Endothelial cell of umbilical vein (primary cell): ENCODE results near the gene CDR2L. TPM values are rescaled to one million over a fixed set of nuclear protein-coding genes. Genes with fewer than 3 reads are reported as not detected.
"Not testable (repeated sequence)": the region's sequence is repeated elsewhere in the genome, so short reads cannot be mapped to it uniquely, and the experiment has no call there.

Experiments used
- BruUV-seq: library from RNA; stranded (reverse); fragments of 400-500 nt; replicated peaks from 2 replicates; lab custom pipeline; 2021; lab: Mats Ljungman, UMichigan
- CTCF ChIA-PET: fragments of 300-600, 350-600 bp; sonication (Branson Sonifier 250); formaldehyde crosslinking; loops from one replicate; lab custom pipeline; 2021; ENCODE audit warnings: antibody characterized with exemption, inconsistent platforms; lab: Charles Lee
- POLR2A ChIA-PET: fragments of 300-600, 350-600 bp; sonication (Branson Sonifier 250); formaldehyde crosslinking; loops from one replicate; lab custom pipeline; 2021; ENCODE audit warnings: antibody characterized with exemption, inconsistent platforms; lab: Charles Lee
- DNase-seq: peaks from one replicate; pipeline ENCODE4 v3.0.0-alpha.2; 2011; ENCODE audit warnings: low read depth, low spot score
- FAIRE-seq: peaks from 2 replicates; lab custom pipeline; 2011; peaks lifted over from hg19 to GRCh38; lab: Jason Lieb, UNC
- H2AFZ ChIP-seq: 2 replicates; pipeline ENCODE4 v1.6.0; 2012; ENCODE audit warnings: low read depth, low read length, control low read depth, inconsistent platforms
- H3K27ac ChIP-seq: 2 replicates; pipeline ENCODE4 v1.5.1; 2011; ENCODE audit warnings: low read depth, mild to moderate bottlenecking, control low read depth, low read length, moderate library complexity; ENCODE audit not compliant: insufficient read depth
- H3K27me3 ChIP-seq, 2 experiments: 2 replicates each; pipeline versions ENCODE4 v1.6.0 to v1.6.1; 2011; ENCODE audit warnings: low read length in 2 of 2, mixed read lengths in 1 of 2; ENCODE audit not compliant: control insufficient read depth in 2 of 2, insufficient read depth in 2 of 2
- H3K36me3 ChIP-seq, 2 experiments: 2 replicates in 1 of 2; 3 replicates in 1 of 2; pipeline ENCODE4 v1.5.1; 2011; ENCODE audit warnings: low read length in 2 of 2, mild to moderate bottlenecking in 1 of 2, moderate library complexity in 1 of 2; ENCODE audit not compliant: control insufficient read depth in 2 of 2, insufficient read depth in 2 of 2; ENCODE audit errors: extremely low read depth in 1 of 2
- H3K4me1 ChIP-seq: 3 replicates; pipeline ENCODE4 v1.5.1; 2011; ENCODE audit warnings: mild to moderate bottlenecking, low read length; ENCODE audit not compliant: control insufficient read depth, insufficient read depth; ENCODE audit errors: extremely low read depth
- H3K4me2 ChIP-seq: 2 replicates; pipeline ENCODE4 v1.6.1; 2011; ENCODE audit warnings: low read length, control low read depth, mixed read lengths; ENCODE audit not compliant: insufficient read depth
- H3K4me3 ChIP-seq, 3 experiments: fragments of 200-600 bp in 1 of 3; sonication (generic), shearing (Covaris generic) in 1 of 3; replicated peaks in 1 of 3; 2 replicates each; pipeline ENCODE4 v1.5.1; 2011 to 2016; ENCODE audit warnings: control low read depth in 3 of 3, low read length in 3 of 3, mild to moderate bottlenecking in 2 of 3, inconsistent platforms in 1 of 3, low read depth in 1 of 3, moderate library complexity in 1 of 3; ENCODE audit not compliant: insufficient read depth in 1 of 3
- H3K79me2 ChIP-seq: 2 replicates; pipeline ENCODE4 v1.6.0; 2012; ENCODE audit warnings: low read length, inconsistent platforms; ENCODE audit not compliant: control insufficient read depth, insufficient read depth
- H3K9ac ChIP-seq: replicated peaks from 2 replicates; pipeline ENCODE3; 2011; ENCODE audit warnings: low read length, control low read depth; ENCODE audit not compliant: insufficient read depth; ENCODE audit errors: extremely low read depth
- H3K9me1 ChIP-seq: replicated peaks from 3 replicates; pipeline ENCODE4 v1.6.0; 2011; ENCODE audit warnings: mild to moderate bottlenecking, low read length; ENCODE audit not compliant: control insufficient read depth, insufficient read depth; ENCODE audit errors: extremely low read depth
- H3K9me3 ChIP-seq: replicated peaks from 2 replicates; pipeline ENCODE4 v1.5.1; 2012; ENCODE audit warnings: low read length, inconsistent platforms; ENCODE audit not compliant: control insufficient read depth, insufficient read depth
- H4K20me1 ChIP-seq: replicated peaks from 2 replicates; pipeline ENCODE3; 2011; ENCODE audit warnings: mild to moderate bottlenecking, low read length; ENCODE audit not compliant: control insufficient read depth, insufficient read depth; ENCODE audit errors: extremely low read depth
- CTCF ChIP-seq, 2 donors: IDR thresholded peaks; 1 replicate in 1 of 2; 2 replicates in 1 of 2; pipeline ENCODE4 v1.5.1; 2011; ENCODE audit warnings: low read length in 2 of 2, mild to moderate bottlenecking in 2 of 2, moderate library complexity in 2 of 2, control low read depth in 1 of 2, inconsistent platforms in 1 of 2, low read depth in 1 of 2; ENCODE audit not compliant: insufficient read depth in 1 of 2; ENCODE audit errors: extremely low read depth in 1 of 2
- EZH2 ChIP-seq: IDR thresholded peaks from 2 replicates; pipeline ENCODE4 v1.6.1; 2012; ENCODE audit warnings: borderline replicate concordance, low read depth, mild to moderate bottlenecking, moderate library complexity, low read length, inconsistent platforms; ENCODE audit not compliant: severe bottlenecking
- FOS ChIP-seq: IDR thresholded peaks from 2 replicates; pipeline ENCODE4 v1.6.1; 2011; ENCODE audit warnings: mild to moderate bottlenecking, low read length, moderate library complexity, borderline replicate concordance; ENCODE audit not compliant: insufficient read depth
- GATA2 ChIP-seq: IDR thresholded peaks from 2 replicates; pipeline ENCODE4 v1.7.0; 2011; ENCODE audit warnings: low read depth, mild to moderate bottlenecking, moderate library complexity, mixed read lengths, low read length; ENCODE audit not compliant: insufficient read length, insufficient read depth
- JUN ChIP-seq: IDR thresholded peaks from 2 replicates; pipeline ENCODE4 v1.6.1; 2011; ENCODE audit warnings: borderline replicate concordance, low read depth; ENCODE audit not compliant: insufficient read length, insufficient read depth
- MYC ChIP-seq: IDR thresholded peaks from one replicate; pipeline ENCODE4 v1.6.1; 2011; ENCODE audit warnings: mild to moderate bottlenecking, low read depth, low read length
- POLR2A ChIP-seq: IDR thresholded peaks from 2 replicates; pipeline ENCODE4 v1.6.1; 2012; ENCODE audit warnings: low read depth, mild to moderate bottlenecking, control low read depth, low read length
- POLR2AphosphoS5 ChIP-seq: IDR thresholded peaks from 2 replicates; pipeline ENCODE4 v1.6.1; 2012; ENCODE audit warnings: low read depth, mild to moderate bottlenecking, control low read depth, low read length, moderate library complexity; ENCODE audit not compliant: insufficient read depth
- dilution Hi-C: fragments of 300-500 bp; cut with MboI; formaldehyde crosslinking; loops from one replicate; pipeline ENCODE4 v1.15.0; 2019; ENCODE audit warnings: low sequenced_read_pairs; ENCODE audit not compliant: extremely low pct_ligation_motif_present
- intact Hi-C: fragments of 100-400 bp; cut with micrococcal nuclease; formaldehyde crosslinking; loops from one replicate; pipeline ENCODE4 v1.10.0; 2022
- polyA plus RNA-seq, 4 experiments: library from polyadenylated mRNA; depleted of rRNA in 3 of 4; stranded (reverse) in 3 of 4; unstranded in 1 of 4; fragments of >200 nt; gene quantifications; 2 replicates each; pipeline versions ENCODE4 v1.2.1 to v1.2.3, GENCODE V29; 2011 to 2012; ENCODE audit warnings: missing spikeins in 1 of 4
- total RNA-seq: library from RNA; stranded (reverse); gene quantifications from 2 replicates; pipeline ENCODE4 v1.2.3, GENCODE V29; 2021
- TF ChIP-seq, protein P1 (sequence below): IDR thresholded peaks from 2 replicates; pipeline ENCODE4 v1.6.1; 2011; ENCODE audit not compliant: insufficient read depth, insufficient read length

The CDR2L gene
- total and polyA plus RNA-seq, 2 donors (not counting 3 experiments of a cell fraction or from before 2014, with no cell fraction given) = 22.2 to 34.9 TPM

DNA sequence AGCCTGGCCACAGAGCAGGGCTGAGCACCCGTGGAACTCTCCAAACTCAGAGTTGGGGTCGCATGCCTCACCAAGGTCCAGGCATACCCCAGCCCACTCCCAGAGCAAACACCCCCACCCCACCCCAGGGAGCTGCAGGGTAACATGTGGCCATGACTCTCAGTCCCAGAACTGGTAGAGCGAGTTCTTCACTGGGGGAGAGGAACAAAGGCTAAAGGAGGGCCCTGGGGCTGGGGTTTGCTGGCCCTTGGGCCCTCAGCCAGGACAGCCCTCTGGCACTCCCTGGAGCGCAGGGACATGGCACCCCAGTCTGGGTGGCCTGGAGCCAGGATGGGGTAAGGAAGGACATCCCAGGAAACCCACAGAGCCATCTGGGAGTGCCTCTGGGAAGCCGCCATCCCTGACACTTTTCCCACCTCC lies 19.1 kb upstream of the CDR2L start:
- no peak for DNase-seq
- H3K9me1 ChIP-seq = no peaks in the 10 kb centered on the region
- peaks cover 17% of the 10 kb centered on the region for H3K4me1 ChIP-seq
- FAIRE-seq = no peak
- peaks cover 0 to 3% of the 10 kb centered on the region in 2 experiments for H3K27me3 ChIP-seq
- no peak overlapping the region for H3K9ac ChIP-seq
- CTCF ChIA-PET = interaction anchor here (1.6 to 6.9 kb wide), 4 partner anchors 6 to 146 kb away, joined by 5 to 63 read pairs (median 10); partner anchors contain the start of gene MRPL58
- BruUV-seq = no TSS peak
- no peak overlapping the region for H3K4me2 ChIP-seq
- dilution Hi-C loops (no loop called here), intact Hi-C loops (no loop called here)
- H3K27ac ChIP-seq = no peak overlapping the region
- no peak overlapping the region for H2AFZ ChIP-seq
- H3K4me3 ChIP-seq = no peak overlapping the region
- POLR2A ChIA-PET = no interaction called here
- H3K36me3 ChIP-seq = no peaks in the 10 kb centered on the region
- no peaks in the 10 kb centered on the region for H3K9me3 ChIP-seq
- TF ChIP-seq GATA2 = no peak
- TF ChIP-seq EZH2 = no peak
- TF ChIP-seq FOS = no peak
- no peak for TF ChIP-seq JUN
- no peak for TF ChIP-seq POLR2A
- TF ChIP-seq, protein P1, sequence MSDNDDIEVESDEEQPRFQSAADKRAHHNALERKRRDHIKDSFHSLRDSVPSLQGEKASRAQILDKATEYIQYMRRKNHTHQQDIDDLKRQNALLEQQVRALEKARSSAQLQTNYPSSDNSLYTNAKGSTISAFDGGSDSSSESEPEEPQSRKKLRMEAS = no peak
- no peak for TF ChIP-seq MYC
- TF ChIP-seq POLR2AphosphoS5 = no peak
- no peak for TF ChIP-seq CTCF (IDR thresholded peaks at IDR 0.05; ENCODE audit: extremely low read depth in 1 of 2, insufficient read depth in 1 of 2, low read depth in 1 of 2, low read length in 2 of 2)
- no peaks in the 10 kb centered on the region for H3K79me2 ChIP-seq
- no peaks in the 10 kb centered on the region for H4K20me1 ChIP-seq

DNA sequence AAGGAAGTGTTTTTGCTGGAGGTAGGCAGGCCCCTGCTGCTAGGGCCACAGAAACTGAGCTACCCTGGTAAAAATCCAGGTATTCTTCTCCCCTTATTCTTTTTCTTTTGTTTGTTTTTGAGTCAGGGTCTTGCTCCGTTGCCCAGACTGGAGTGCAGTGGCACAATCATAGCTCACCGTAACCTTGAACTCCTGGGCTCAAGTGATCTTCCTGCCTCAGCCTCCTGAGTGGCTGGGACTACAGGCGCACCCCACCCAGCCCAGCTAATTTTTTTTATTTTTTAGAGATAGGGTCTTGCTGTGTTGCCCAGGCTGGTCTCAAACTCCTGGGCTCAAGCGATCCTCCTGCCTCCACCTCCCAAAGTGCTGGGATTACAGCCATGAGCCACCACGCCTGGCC lies 17.9 kb upstream of the CDR2L start:
- peaks cover 17% of the 10 kb centered on the region for H3K4me1 ChIP-seq
- H3K9me3 ChIP-seq, intact Hi-C loops, dilution Hi-C loops, BruUV-seq, H3K79me2 ChIP-seq, H3K9me1 ChIP-seq, H3K4me3 ChIP-seq, H4K20me1 ChIP-seq, DNase-seq, H3K4me2 ChIP-seq, H3K36me3 ChIP-seq, H2AFZ ChIP-seq, FAIRE-seq, H3K9ac ChIP-seq, H3K27ac ChIP-seq, H3K27me3 ChIP-seq: not testable (repeated sequence)
- POLR2A ChIA-PET = interaction anchor here (0.7 kb wide), 1 partner anchor 86 kb away, joined by 4 read pairs; no protein-coding TSS in a partner anchor
- CTCF ChIA-PET = interaction anchor here (0.9 to 6.9 kb wide), 4 partner anchors 8 to 144 kb away, joined by 4 to 63 read pairs (median 10); no protein-coding TSS in a partner anchor
